ENCODE measurements around the gene CUL3. TPM values are rescaled to one million over a fixed set of nuclear protein-coding genes. Genes with fewer than 3 reads are reported as not detected.
"Not testable (repeated sequence)": the region's sequence is repeated elsewhere in the genome, so short reads cannot be mapped to it uniquely, and the experiment has no call there.

Gene CUL3
- total RNA-seq, 1 experiment from 2014 or later, result 132 TPM

- H2AFZ ChIP-seq (ENCODE audit: low read length), result no peak overlapping the region
- no peak overlapping the region for H3K9ac ChIP-seq (ENCODE audit: low read length)
- H3K9me2 ChIP-seq (replicated peaks; ENCODE audit: insufficient read depth, low read length), result no peaks in the 10 kb centered on the region
- H3K27me3 ChIP-seq (ENCODE audit: low read length), result no peaks in the 10 kb centered on the region
- H3K4me1 ChIP-seq (ENCODE audit: low read length), result peaks cover 18% of the 10 kb centered on the region
- peaks cover 94% of the 10 kb centered on the region for H3K79me2 ChIP-seq (ENCODE audit: low read length)
- no peak overlapping the region for H3K4me2 ChIP-seq (ENCODE audit: low read depth, low read length, poor library complexity, severe bottlenecking)
- H3K36me3 ChIP-seq (ENCODE audit: insufficient read depth, low read length), result peaks cover 19% of the 10 kb centered on the region
- no peak overlapping the region for H3K4me3 ChIP-seq (ENCODE audit: low read length)
- no peaks in the 10 kb centered on the region for H3K9me3 ChIP-seq (ENCODE audit: low read length)
- H4K20me1 ChIP-seq (ENCODE audit: insufficient read depth, low read depth, low read length), result no peaks in the 10 kb centered on the region
- no peak for DNase-seq
- H3K27ac ChIP-seq (ENCODE audit: low read length), result no peak overlapping the region
These were observed 71.2 kb downstream of the CUL3 start for GRCh38 chr2:224513991-224514390.

DNA sequence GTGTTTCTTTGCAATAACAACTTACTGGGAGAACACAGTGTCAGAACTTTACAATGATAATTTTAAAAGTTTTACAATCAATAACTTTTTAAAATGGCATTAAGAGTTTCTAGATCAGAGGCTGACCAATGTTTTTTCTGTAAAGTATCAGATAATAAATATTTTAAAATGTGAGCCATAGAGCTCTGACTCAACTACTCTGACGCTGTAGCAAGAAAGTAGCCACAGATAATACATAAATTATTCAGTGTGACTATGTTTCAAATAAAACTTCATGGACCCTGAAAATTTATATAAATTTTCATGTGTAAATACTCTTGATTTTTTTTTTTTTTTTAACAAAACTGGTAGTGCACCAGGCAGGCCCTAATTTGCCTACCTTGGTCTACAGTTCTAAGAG is 77.4 kb downstream of the CUL3 start:
- H4K20me1 ChIP-seq (ENCODE audit: insufficient read depth, low read depth, low read length), result no peaks in the 10 kb centered on the region
- no peak overlapping the region for H3K27ac ChIP-seq (ENCODE audit: low read length)
- H3K9me3 ChIP-seq (ENCODE audit: low read length), result no peaks in the 10 kb centered on the region
- H3K79me2 ChIP-seq (ENCODE audit: low read length), result peaks cover 76% of the 10 kb centered on the region
- H3K4me1 ChIP-seq (ENCODE audit: low read length), result no peaks in the 10 kb centered on the region
- H3K36me3 ChIP-seq (ENCODE audit: insufficient read depth, low read length), result peaks cover 40% of the 10 kb centered on the region
- no peaks in the 10 kb centered on the region for H3K27me3 ChIP-seq (ENCODE audit: low read length)
- H3K9ac ChIP-seq (ENCODE audit: low read length), result no peak overlapping the region
- no peak for DNase-seq
- no peak overlapping the region for H3K4me3 ChIP-seq (ENCODE audit: low read length)
- H3K9me2 ChIP-seq (replicated peaks; ENCODE audit: insufficient read depth, low read length), result no peaks in the 10 kb centered on the region
- no peak overlapping the region for H3K4me2 ChIP-seq (ENCODE audit: low read depth, low read length, poor library complexity, severe bottlenecking)
- no peak overlapping the region for H2AFZ ChIP-seq (ENCODE audit: low read length)

DNA sequence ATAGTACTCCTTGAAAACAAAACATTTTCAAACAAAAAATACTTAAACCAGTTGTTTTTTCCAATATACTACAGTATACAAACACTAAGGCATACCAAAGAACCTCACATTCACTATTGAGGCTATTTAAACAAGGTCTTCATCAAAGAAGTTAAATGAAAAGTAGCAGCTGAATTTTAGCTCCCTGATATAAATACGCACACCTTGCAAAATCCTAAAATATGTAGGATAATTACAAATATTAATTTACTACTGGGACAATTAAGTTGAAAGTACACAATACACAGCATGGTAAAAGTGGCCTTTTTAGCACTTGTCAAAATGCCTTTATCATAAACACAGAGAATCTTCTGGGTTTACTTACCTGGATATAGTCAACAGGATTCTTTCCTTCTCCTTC is 78.7 kb downstream of the CUL3 start:
- Histone ChIP-seq H3K27ac (ENCODE audit: low read length) (no peak overlapping the region), H3K4me1 (ENCODE audit: low read length) (no peaks in the 10 kb centered on the region), H3K36me3 (ENCODE audit: insufficient read depth, low read length) (peaks cover 43% of the 10 kb centered on the region), H3K9me2 (replicated peaks; ENCODE audit: insufficient read depth, low read length) (no peaks in the 10 kb centered on the region), H4K20me1 (ENCODE audit: insufficient read depth, low read depth, low read length) (no peaks in the 10 kb centered on the region), H3K9ac (ENCODE audit: low read length) (no peak overlapping the region), H3K4me2 (ENCODE audit: low read depth, low read length, poor library complexity, severe bottlenecking) (no peak overlapping the region), H3K27me3 (ENCODE audit: low read length) (no peaks in the 10 kb centered on the region), H3K9me3 (ENCODE audit: low read length) (no peaks in the 10 kb centered on the region), H3K79me2 (ENCODE audit: low read length) (peaks cover 70% of the 10 kb centered on the region), H2AFZ (ENCODE audit: low read length) (no peak overlapping the region), H3K4me3 (ENCODE audit: low read length) (no peak overlapping the region)
- no peak for DNase-seq

DNA sequence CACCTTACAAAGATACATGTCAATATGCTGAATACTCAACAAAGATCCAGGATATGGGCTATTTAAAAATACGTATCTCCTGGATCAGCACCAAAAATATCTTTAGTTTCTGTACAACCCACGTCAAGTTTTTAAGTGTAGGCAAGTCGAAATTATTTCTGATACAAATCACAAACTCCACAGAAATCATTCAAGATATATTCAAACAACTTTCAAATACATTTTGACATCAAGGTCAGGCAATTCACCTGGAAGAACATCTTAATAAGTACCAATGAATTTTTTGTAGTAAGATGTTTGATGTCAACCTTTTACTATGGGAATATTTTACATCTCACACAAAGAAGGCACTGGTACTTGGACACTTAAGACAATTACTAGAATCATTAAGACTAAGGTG is 86.2 kb downstream of the CUL3 start:
- H3K4me3 ChIP-seq (ENCODE audit: low read length), result no peak overlapping the region
- H2AFZ ChIP-seq (ENCODE audit: low read length), result no peak overlapping the region
- H3K27ac ChIP-seq (ENCODE audit: low read length), result no peak overlapping the region
- H3K36me3 ChIP-seq (ENCODE audit: insufficient read depth, low read length), result peaks cover 82% of the 10 kb centered on the region
- no peaks in the 10 kb centered on the region for H3K9me3 ChIP-seq (ENCODE audit: low read length)
- no peaks in the 10 kb centered on the region for H3K9me2 ChIP-seq (replicated peaks; ENCODE audit: insufficient read depth, low read length)
- no peaks in the 10 kb centered on the region for H4K20me1 ChIP-seq (ENCODE audit: insufficient read depth, low read depth, low read length)
- H3K27me3 ChIP-seq (ENCODE audit: low read length), result no peaks in the 10 kb centered on the region
- H3K79me2 ChIP-seq (ENCODE audit: low read length), result peaks cover 66% of the 10 kb centered on the region
- H3K4me2 ChIP-seq (ENCODE audit: low read depth, low read length, poor library complexity, severe bottlenecking), result no peak overlapping the region
- no peak for DNase-seq
- no peaks in the 10 kb centered on the region for H3K4me1 ChIP-seq (ENCODE audit: low read length)
- no peak overlapping the region for H3K9ac ChIP-seq (ENCODE audit: low read length)

DNA sequence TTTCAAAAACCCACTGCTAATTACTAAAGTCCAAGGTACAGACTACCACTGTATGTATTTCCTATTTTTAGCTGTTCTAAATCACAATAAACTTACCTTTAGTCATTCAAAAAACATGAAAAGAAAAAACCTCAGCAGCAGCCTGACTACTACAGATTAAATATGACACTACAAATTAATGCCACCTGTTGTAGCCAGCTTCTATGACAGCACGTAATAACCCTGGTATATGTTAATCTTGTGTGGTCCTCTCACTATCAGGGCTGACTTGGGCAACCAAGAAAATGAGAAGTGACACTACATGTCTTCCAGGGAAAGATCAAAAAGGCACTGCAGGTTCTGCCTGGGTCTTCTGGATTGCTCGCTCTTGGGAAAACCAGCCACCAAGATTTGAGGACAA is 92.6 kb downstream of the CUL3 start:
- Histone ChIP-seq H3K9ac (ENCODE audit: low read length) (no peak overlapping the region), H3K36me3 (ENCODE audit: insufficient read depth, low read length) (peaks cover 64% of the 10 kb centered on the region; the same call in 1 of the 2 replicates), H3K79me2 (ENCODE audit: low read length) (peaks cover 89% of the 10 kb centered on the region), H2AFZ (ENCODE audit: low read length) (no peak overlapping the region), H3K4me3 (ENCODE audit: low read length) (no peak overlapping the region), H4K20me1 (ENCODE audit: insufficient read depth, low read depth, low read length) (no peaks in the 10 kb centered on the region), H3K4me1 (ENCODE audit: low read length) (no peaks in the 10 kb centered on the region), H3K4me2 (ENCODE audit: low read depth, low read length, poor library complexity, severe bottlenecking) (no peak overlapping the region), H3K9me2 (replicated peaks; ENCODE audit: insufficient read depth, low read length) (no peaks in the 10 kb centered on the region), H3K27ac (ENCODE audit: low read length) (no peak overlapping the region), H3K9me3 (ENCODE audit: low read length) (no peaks in the 10 kb centered on the region), H3K27me3 (ENCODE audit: low read length) (no peaks in the 10 kb centered on the region)
- no peak for DNase-seq

DNA sequence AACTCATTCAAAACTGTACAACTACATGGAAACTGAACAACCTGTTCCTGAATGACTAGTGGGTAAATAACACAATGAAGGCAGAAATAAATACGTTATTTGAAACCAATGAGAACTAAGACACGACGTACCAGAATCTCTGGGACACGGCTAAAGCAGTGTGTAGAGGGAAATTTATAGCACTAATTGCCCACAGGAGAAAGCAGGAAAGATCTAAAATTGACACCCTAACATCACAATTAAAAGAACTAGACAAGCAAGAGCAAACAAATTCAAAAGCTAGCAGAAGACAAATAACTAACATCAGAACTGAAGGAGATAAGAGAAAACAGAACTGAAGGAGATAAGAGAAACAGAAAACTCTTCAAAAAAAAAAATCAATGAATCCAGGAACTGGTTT is 97.2 kb downstream of the CUL3 start:
- not testable (repeated sequence) for H3K4me3 ChIP-seq (ENCODE audit: low read length); H3K27me3 ChIP-seq (ENCODE audit: low read length); H3K4me2 ChIP-seq (ENCODE audit: low read depth, low read length, poor library complexity, severe bottlenecking); H3K9me3 ChIP-seq (ENCODE audit: low read length); H3K9me2 ChIP-seq (replicated peaks; ENCODE audit: insufficient read depth, low read length); H3K9ac ChIP-seq (ENCODE audit: low read length); DNase-seq; H2AFZ ChIP-seq (ENCODE audit: low read length); H3K4me1 ChIP-seq (ENCODE audit: low read length); H3K27ac ChIP-seq (ENCODE audit: low read length); H4K20me1 ChIP-seq (ENCODE audit: insufficient read depth, low read depth, low read length)
- Histone ChIP-seq H3K36me3 (ENCODE audit: insufficient read depth, low read length) (peaks cover 23% of the 10 kb centered on the region; the same call in 1 of the 2 replicates), H3K79me2 (ENCODE audit: low read length) (peaks cover 86% of the 10 kb centered on the region)

DNA sequence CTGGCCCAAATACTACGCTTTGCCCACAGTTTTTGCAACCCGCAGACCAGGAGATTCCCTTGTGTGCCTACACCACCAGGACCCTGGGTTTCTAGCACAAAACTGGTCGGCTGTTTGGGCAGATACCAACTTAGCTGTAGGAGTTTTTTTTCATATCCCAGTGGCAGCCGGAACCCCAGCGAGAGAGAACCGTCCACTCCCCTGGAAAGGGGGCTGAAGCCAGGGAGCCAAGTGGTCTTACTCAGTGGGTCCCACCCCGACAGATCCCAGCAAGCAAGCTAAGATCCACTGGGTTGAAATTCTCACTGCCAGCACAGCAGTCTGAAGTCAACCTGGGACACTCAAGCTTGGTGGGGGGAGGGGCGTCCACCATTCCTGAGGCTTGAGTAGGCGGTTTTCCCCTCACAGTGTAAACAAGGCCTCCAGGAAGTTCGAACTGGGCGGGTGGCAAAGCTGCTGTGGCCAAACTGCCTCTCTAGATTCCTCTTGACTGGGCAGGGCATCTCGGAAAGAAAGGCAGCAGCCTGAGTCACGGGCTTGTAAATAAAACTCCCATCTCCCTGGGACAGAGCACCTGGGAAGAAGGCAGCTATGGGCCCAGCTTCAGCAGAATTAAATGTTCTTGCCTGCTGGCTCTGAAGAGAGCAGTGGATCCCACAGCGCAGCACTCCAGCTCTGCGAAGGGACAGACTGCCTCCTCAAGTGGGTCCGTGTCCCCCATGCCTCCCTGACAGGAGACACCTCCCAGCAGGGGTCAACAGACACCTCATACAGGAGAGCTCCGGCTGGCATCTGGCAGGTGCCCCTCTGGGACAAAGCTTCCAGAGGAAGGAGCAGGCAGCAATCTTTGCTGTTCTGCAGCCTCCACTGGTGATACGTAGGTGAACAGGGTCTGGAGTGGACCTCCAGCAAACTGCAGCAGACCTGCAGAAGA is 99.8 kb downstream of the CUL3 start:
- not testable (repeated sequence) for H3K9me3 ChIP-seq (ENCODE audit: low read length); H3K4me2 ChIP-seq (ENCODE audit: low read depth, low read length, poor library complexity, severe bottlenecking); H3K9me2 ChIP-seq (replicated peaks; ENCODE audit: insufficient read depth, low read length); H3K27ac ChIP-seq (ENCODE audit: low read length); H2AFZ ChIP-seq (ENCODE audit: low read length); H3K9ac ChIP-seq (ENCODE audit: low read length); H4K20me1 ChIP-seq (ENCODE audit: insufficient read depth, low read depth, low read length); H3K4me3 ChIP-seq (ENCODE audit: low read length); H3K4me1 ChIP-seq (ENCODE audit: low read length); H3K27me3 ChIP-seq (ENCODE audit: low read length); DNase-seq
- Histone ChIP-seq H3K79me2 (ENCODE audit: low read length) (peaks cover 68% of the 10 kb centered on the region), H3K36me3 (ENCODE audit: insufficient read depth, low read length) (peaks cover 12% of the 10 kb centered on the region; the same call in 1 of the 2 replicates)

GRCh38 chr2:224479826-224480225 is 105.3 kb downstream of the CUL3 start:
- no peaks in the 10 kb centered on the region for H3K4me1 ChIP-seq (ENCODE audit: low read length)
- DNase-seq, result no peak
- no peak overlapping the region for H2AFZ ChIP-seq (ENCODE audit: low read length)
- no peak overlapping the region for H3K9ac ChIP-seq (ENCODE audit: low read length)
- no peak overlapping the region for H3K4me3 ChIP-seq (ENCODE audit: low read length)
- no peaks in the 10 kb centered on the region for H3K9me3 ChIP-seq (ENCODE audit: low read length)
- peaks cover 25% of the 10 kb centered on the region for H3K79me2 ChIP-seq (ENCODE audit: low read length)
- no peak overlapping the region for H3K4me2 ChIP-seq (ENCODE audit: low read depth, low read length, poor library complexity, severe bottlenecking)
- H3K36me3 ChIP-seq (ENCODE audit: insufficient read depth, low read length), result peaks cover 52% of the 10 kb centered on the region
- H4K20me1 ChIP-seq (ENCODE audit: insufficient read depth, low read depth, low read length), result no peaks in the 10 kb centered on the region
- no peak overlapping the region for H3K27ac ChIP-seq (ENCODE audit: low read length)
- H3K9me2 ChIP-seq (replicated peaks; ENCODE audit: insufficient read depth, low read length), result no peaks in the 10 kb centered on the region
- no peaks in the 10 kb centered on the region for H3K27me3 ChIP-seq (ENCODE audit: low read length)

Measured in Karpas-422 (cell line).